Stimulated activated CD8-positive, alpha-beta memory T cell treated with anti-CD3 and anti-CD28 coated beads, Interleukin-2, amount 100 ng/mL, for 1 hour (primary cell): Measurements from ENCODE around the gene SLC2A13.
"Not testable (repeated sequence)": the region's sequence is repeated elsewhere in the genome, so short reads cannot be mapped to it uniquely, and the experiment has no call there.

ENCODE experiments used
- DNase-seq, 2 donors: peaks; one replicate each; pipeline ENCODE4 v3.0.0-alpha.2; 2020; ENCODE audit warnings: low read depth in 2 of 2

The SLC2A13 gene

GRCh38 chr12:40038619-40039018 lies 67.3 kb downstream of the SLC2A13 start:
- DNase-seq: no peak

GRCh38 chr12:40034712-40035111 lies 71.2 kb downstream of the SLC2A13 start:
- no peak for DNase-seq

DNA sequence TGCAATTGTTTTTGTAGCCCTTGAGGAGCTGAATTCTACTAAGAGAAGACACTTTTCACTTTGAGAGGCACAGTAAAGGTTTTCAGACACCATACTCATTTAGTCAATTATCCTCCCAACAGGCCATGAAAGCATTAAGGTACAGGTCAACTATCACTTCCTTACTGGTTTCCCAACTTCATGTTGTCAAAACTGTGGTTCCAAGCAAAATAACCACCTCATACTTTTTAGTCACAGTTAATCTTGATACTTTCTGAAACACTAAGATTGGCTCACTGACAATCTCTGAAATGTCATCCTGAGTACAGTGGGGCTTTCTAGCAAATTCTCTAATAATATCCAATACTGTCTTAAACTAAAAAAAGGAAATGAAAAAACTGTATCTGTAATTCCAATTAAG lies 71.7 kb downstream of the SLC2A13 start:
- no peak for DNase-seq

GRCh38 chr12:40033242-40033630 lies 72.6 kb downstream of the SLC2A13 start:
- DNase-seq: no peak

- no peak for DNase-seq
These were observed 73.2 kb downstream of the SLC2A13 start for GRCh38 chr12:40032433-40033241.

DNA sequence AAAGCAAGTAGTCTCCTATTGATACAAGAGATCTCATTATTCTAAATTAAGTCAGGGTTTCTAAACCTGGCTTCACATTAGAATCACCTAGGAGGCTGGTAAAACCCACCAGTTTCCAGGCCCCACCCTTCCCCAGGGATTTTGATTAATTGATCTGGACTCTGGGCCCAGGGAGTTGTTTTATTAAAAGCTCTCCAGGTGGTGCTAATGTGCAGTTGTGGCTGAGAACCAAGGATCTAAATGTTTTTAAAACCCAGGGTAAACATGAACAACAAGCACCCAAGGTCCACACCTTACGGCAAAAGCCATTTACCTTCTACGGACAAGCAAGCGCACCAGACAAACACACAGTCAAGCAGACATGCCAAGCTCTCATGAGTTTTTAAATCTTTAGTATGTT lies 73.9 kb downstream of the SLC2A13 start:
- DNase-seq: no peak

DNA sequence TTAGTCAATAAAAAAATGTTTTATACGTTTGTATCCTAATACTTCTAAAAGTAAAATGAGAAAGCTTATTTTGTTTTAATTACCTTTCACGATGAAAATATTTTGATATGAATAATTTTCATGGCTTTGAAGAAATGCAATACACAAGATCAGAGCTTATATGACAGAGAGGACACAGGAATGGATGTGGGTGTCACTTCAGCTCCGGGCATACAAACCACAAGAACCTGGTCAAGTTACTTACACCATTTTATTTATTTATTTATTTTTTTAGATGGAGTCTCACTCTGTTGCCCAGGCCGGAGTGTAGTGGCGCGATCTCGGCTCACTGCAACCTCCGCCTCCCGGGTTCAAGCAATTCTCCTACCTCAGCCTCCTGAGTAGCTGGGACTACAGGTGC lies 74.9 kb downstream of the SLC2A13 start:
- not testable (repeated sequence) for DNase-seq

DNA sequence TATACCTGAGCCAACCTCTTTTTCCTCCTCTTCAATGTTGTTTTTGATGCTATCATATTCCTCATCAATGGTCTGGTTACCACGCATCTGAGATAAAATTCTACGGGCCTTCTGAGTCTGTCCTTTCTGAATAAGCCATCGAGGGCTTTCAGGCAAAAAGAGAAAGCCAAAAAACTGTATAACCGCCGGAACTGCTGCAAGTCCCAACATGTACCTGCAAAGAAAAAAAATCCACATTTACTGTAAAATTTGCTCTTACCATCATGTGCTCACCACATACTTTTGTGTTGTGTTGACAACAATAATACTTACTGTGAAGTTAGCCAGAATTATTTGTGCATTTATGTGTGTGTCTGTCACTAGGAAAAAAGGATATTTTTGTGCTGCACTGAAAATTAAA lies 77.6 kb downstream of the SLC2A13 start:
- no peak for DNase-seq

DNA sequence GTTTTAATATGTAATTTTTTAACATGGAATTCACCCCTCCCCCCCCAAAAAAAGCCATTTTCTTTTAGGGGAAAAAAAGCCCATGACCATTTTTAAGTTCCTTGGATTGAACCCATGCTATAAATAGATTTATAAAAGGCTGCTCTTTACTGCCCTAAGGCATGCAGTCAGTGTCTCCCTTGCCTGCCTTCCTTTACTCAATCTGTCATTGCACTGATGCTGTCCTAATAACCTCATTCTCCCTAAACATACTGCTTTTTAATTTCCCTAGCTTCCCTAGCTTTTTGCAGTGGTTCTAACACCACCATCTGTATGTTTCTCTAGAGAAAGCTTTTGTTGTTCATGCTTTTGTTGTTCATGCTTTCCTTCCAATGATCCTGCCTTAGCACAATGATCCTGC lies 83.0 kb downstream of the SLC2A13 start:
- DNase-seq: no peak

GRCh38 chr12:40020261-40020691 lies 85.6 kb downstream of the SLC2A13 start:
- DNase-seq: no peak

GRCh38 chr12:40017488-40017887 lies 88.4 kb downstream of the SLC2A13 start:
- DNase-seq: no peak

DNA sequence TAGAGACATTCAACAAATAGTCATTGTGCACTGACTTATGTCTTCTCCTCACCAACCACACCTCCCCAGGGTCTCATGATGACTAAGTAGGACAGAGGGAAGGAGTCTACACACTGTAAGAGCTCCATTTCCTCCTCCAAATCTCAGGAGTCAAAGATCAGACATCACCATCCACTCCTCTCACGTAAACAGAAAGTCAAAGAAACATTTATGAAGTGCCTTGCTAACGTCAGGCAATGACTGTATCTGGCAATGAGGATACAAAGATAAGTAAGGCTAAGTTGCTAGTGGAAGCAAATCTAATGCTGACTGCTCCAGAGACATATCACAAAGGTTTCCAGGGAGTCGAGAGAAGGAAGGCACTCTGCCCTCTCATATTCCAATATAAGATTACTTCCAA lies 88.9 kb downstream of the SLC2A13 start:
- no peak for DNase-seq

DNA sequence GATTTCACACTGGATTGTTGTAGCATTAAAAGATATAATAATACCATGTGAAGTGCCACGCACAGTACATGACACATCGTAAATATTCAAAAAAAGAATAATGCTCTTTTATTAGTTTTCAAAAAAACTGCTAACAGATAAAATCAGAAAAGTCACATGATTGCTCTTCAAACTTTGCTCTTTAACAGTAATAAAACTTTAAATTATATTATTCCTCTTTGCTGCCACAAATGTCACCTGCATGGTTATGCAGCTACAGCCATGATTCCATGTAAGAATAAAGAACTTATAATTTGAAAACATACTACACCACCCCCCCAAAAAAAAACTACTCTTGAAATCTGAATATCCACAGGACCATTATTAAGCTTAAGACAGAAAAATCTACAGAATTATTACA lies 90.0 kb downstream of the SLC2A13 start:
- no peak for DNase-seq

DNA sequence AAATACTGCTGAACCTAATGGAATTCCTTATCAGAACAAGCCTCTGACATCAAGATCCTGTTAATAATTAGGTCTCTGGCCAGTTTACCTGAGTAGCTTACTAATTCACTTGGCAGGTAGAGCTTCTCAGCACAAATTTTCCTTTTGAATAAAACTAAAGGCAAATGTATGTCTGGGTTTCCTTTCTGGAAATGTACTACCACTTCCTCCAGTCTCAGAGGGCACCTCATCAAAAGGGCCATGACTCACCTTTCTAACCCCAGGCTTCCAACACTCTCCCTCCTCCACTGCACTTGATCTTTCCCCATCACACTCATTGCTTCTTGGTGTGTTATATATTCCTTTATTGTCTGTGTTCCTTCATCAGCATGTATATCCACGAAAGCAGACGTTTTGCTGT lies 90.5 kb downstream of the SLC2A13 start:
- DNase-seq: no peak

DNA sequence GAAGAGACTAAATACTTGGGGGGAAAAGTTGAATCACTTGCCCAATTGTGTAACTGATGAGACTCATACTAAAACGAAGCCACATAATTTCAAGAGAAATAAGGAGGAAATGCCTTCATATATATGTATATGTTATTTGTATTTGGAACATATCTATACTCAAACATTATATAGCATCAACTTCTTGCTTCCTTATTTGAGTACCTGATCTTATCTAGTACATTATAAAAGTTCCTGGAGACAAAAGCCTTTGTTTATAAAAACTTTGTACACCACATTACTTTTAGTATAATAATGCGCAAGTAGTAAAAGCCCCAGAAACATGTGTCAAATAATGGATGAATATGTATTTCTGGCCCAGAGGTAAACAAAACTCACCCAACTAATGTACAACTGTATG lies 92.0 kb downstream of the SLC2A13 start:
- no peak for DNase-seq

DNA sequence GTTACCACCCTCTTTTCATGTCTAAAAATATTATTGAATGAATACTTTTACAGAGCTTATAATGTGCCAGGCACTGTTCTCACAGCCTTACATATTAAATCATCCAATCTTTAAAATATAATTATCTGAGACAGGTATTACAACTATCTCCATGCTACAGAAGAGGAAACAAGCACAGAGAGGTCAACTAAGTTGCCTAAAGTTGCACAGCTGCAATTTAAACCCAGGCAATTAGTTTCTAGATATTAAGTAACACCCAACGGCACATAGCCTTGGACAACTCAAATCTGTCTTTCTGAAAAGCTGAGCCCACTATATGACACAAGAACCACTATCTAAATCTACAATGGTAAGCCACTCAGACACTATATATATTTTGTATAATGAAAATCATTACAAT lies 92.6 kb downstream of the SLC2A13 start:
- no peak for DNase-seq

- no peak for DNase-seq
These were observed 93.2 kb downstream of the SLC2A13 start for GRCh38 chr12:40012711-40013110.

- DNase-seq: no peak
These were observed 94.1 kb downstream of the SLC2A13 start for GRCh38 chr12:40011775-40012129.

DNA sequence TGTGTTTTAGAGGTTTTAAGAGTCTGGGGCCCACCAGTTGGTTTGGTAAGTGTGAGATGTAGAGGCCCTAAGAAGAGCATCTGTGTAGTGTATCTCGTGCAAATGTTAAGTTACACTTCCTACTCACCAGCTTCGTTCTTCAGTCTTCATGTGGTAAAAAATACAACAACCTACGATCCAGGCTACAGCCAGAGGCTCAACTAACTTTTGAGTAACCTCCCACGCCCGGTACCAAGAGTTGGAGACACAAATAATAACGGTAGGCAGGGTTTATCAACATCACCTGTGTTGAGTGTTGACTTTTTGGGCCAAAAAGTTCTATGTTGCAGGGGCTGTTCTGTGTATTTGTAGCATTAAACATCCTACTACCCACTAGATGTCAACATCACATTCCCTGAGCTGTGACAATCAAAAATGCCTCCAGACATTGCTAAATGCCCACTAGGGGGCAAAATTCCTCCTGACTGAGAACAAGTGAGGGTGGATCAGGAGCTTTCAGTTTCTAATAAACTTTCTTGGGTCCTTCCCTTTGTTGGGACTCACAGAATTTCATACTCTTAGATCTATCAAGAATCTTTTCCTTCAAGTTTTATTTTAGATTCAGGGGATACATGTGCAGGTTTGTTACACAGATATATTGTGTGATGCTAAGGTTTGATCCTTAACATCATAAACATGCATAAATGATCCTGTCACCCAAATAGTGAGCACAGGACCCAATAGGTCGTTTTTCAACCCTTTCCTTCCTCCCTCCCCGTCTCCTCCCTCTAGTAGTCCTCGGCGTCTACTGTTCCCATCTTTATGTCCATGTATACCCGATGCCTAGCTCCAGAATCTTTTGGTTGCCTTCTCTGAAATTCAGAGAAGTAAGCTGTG lies 94.7 kb downstream of the SLC2A13 start:
- DNase-seq: peak; percentile 13 to 24

GRCh38 chr12:40002178-40003169 lies 103.4 kb downstream of the SLC2A13 start:
- DNase-seq: no peak

DNA sequence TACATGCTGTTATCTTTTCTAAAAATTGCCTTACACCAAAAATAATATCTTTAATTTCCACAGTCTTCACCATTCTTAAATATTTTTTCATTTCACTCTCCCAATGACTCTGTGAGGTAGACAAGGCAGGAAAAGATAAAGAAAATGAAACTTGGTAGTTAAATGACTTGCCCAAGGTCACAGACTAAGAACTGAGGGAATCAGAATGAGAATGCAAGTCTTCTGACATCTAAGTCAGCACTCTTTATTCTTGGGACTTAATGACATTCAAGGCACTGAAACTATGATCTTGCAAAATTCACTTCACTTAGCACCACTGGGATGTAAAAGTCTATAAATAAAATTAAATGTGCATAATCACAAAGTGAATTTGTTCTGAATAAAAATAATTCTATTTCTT lies 104.5 kb downstream of the SLC2A13 start:
- no peak for DNase-seq

DNA sequence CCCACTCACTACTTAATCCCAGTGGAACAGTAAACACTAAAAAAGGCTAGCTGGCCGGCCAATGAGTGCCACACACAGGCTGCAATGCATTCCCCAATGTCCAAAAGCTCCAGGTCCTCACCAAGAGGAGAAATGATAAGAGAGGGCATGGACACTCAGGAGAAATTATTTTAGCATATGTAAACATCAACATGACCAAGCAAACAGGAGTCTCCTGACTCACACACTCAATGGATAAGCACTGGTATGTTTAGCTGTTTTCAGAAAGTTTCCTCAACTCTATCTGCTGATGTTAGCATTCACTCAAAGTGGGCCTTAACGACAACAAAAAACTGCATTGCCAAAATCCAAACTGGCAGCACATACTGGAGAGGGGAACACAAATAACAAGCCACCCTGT lies 105.0 kb downstream of the SLC2A13 start:
- no peak for DNase-seq
